SK-N-SH (cell line): ENCODE measurements around the gene BABAM2. TPM values are rescaled to one million over a fixed set of nuclear protein-coding genes. Genes with fewer than 3 reads are reported as not detected.

Source experiments
- CTCF ChIA-PET: fragments of 300-600, 350-600 bp; formaldehyde crosslinking; extraction: SDS; loops from one replicate; lab custom pipeline; 2021; lab: Yijun Ruan, JAX
- POLR2A ChIA-PET: fragments of 350-600 bp; sonication (Branson Sonifier 250); formaldehyde crosslinking; extraction: SDS; loops from one replicate; lab custom pipeline; 2020; ENCODE audit warnings: antibody characterized with exemption, inconsistent platforms; lab: Yijun Ruan, JAX
- DNase-seq: peaks from one replicate; pipeline ENCODE4 v3.0.0; 2012
- H2AFZ ChIP-seq: fragments of 200-600 bp; sonication (generic); 2 replicates; pipeline ENCODE4 v1.8.1; 2016; ENCODE audit warnings: antibody characterized with exemption, mild to moderate bottlenecking, low read depth
- H3F3A ChIP-seq: fragments of 200-600 bp; sonication (generic); replicated peaks from 2 replicates; pipeline ENCODE3; 2016; ENCODE audit warnings: antibody characterized with exemption, mild to moderate bottlenecking; ENCODE audit not compliant: insufficient read depth
- H3K27ac ChIP-seq, 2 experiments: fragments of 200-500 bp in 1 of 2; fragments of 200-600 bp in 1 of 2; sonication (Bioruptor generic) in 1 of 2; sonication (generic), shearing (Covaris generic) in 1 of 2; 2 replicates each; pipeline versions ENCODE4 v1.5.1 to v1.6.1; 2014 to 2016; ENCODE audit warnings: low read depth in 2 of 2, inconsistent platforms in 1 of 2, low read length in 1 of 2, mild to moderate bottlenecking in 1 of 2, mixed read lengths in 1 of 2
- H3K27me3 ChIP-seq: fragments of 200-600 bp; sonication (generic), shearing (Covaris generic); 2 replicates; pipeline ENCODE4 v1.6.1; 2016; ENCODE audit warnings: mixed run types; ENCODE audit not compliant: insufficient read depth
- H3K36me3 ChIP-seq, 2 experiments: fragments of 200-500 bp in 1 of 2; fragments of 200-600 bp in 1 of 2; sonication (Bioruptor generic) in 1 of 2; sonication (generic) in 1 of 2; replicated peaks in 1 of 2; 2 replicates each; pipeline versions ENCODE3 to v1.5.1; 2014 to 2016; ENCODE audit warnings: low read length in 1 of 2, mild to moderate bottlenecking in 1 of 2; ENCODE audit not compliant: insufficient read depth in 2 of 2, control insufficient read depth in 1 of 2
- H3K4me1 ChIP-seq, 2 experiments: fragments of 200-500 bp in 1 of 2; fragments of 200-600 bp in 1 of 2; sonication (Bioruptor generic) in 1 of 2; sonication (generic), shearing (Covaris generic) in 1 of 2; 2 replicates each; pipeline versions ENCODE4 v1.5.1 to v1.6.1; 2014 to 2016; ENCODE audit warnings: low read depth in 1 of 2, low read length in 1 of 2, mixed run types in 1 of 2; ENCODE audit not compliant: insufficient read depth in 2 of 2, control insufficient read depth in 1 of 2
- H3K4me2 ChIP-seq: fragments of 200-600 bp; sonication (generic), shearing (Covaris generic); 2 replicates; pipeline ENCODE4 v1.6.1; 2017; ENCODE audit warnings: mixed run types
- H3K4me3 ChIP-seq, 2 experiments: fragments of 200-500 bp in 1 of 2; fragments of 200-600 bp in 1 of 2; sonication (Bioruptor generic) in 1 of 2; sonication (generic), shearing (Covaris generic) in 1 of 2; 2 replicates each; pipeline versions ENCODE4 v1.5.1 to v1.8.1; 2014 to 2016; ENCODE audit warnings: low read depth in 2 of 2, inconsistent platforms in 1 of 2, low read length in 1 of 2, mild to moderate bottlenecking in 1 of 2, mixed read lengths in 1 of 2, moderate library complexity in 1 of 2
- H3K79me2 ChIP-seq: fragments of 200-600 bp; sonication (generic); 2 replicates; pipeline ENCODE4 v1.8.1; 2017; ENCODE audit warnings: mild to moderate bottlenecking; ENCODE audit not compliant: insufficient read depth
- H3K9ac ChIP-seq: fragments of 200-600 bp; sonication (generic); 2 replicates; pipeline ENCODE4 v1.6.1; 2017; ENCODE audit warnings: mixed run types
- H3K9me2 ChIP-seq: fragments of 200-600 bp; sonication (generic); 2 replicates; pipeline ENCODE4 v1.6.1; 2017; ENCODE audit warnings: mixed run types
- H3K9me3 ChIP-seq: fragments of 200-600 bp; sonication (generic); 2 replicates; pipeline ENCODE4 v1.6.1; 2017; ENCODE audit warnings: mixed run types, mild to moderate bottlenecking, moderate library complexity
- H4K20me1 ChIP-seq: fragments of 200-600 bp; sonication (generic); 2 replicates; pipeline ENCODE4 v1.6.1; 2017; ENCODE audit warnings: mild to moderate bottlenecking, mixed run types; ENCODE audit not compliant: insufficient read depth
- FOXM1 ChIP-seq: IDR thresholded peaks from 2 replicates; pipeline ENCODE4 v1.4.0; 2012; ENCODE audit warnings: low read depth, mild to moderate bottlenecking
- GABPA ChIP-seq: IDR thresholded peaks from 2 replicates; pipeline ENCODE4 v1.4.0; 2012; ENCODE audit warnings: low read depth, mild to moderate bottlenecking
- GATA2 ChIP-seq: sonication (generic); formaldehyde crosslinking; IDR thresholded peaks from 2 replicates; pipeline ENCODE4 v1.5.0; 2020; ENCODE audit warnings: mild to moderate bottlenecking, missing genetic modification reagents
- MEF2A ChIP-seq: IDR thresholded peaks from 2 replicates; pipeline ENCODE4 v1.4.0; 2012; ENCODE audit warnings: low read depth, borderline replicate concordance
- NFIC ChIP-seq: IDR thresholded peaks from 2 replicates; pipeline ENCODE4 v1.4.0; 2012; ENCODE audit warnings: borderline replicate concordance
- POLR2AphosphoS5 ChIP-seq: IDR thresholded peaks from 2 replicates; pipeline ENCODE4 v1.6.1; 2012; ENCODE audit warnings: low read depth, low read length
- RAD21 ChIP-seq: IDR thresholded peaks from 2 replicates; pipeline ENCODE4 v1.6.1; 2012; ENCODE audit warnings: mild to moderate bottlenecking, low read length
- RXRA ChIP-seq: IDR thresholded peaks from 2 replicates; pipeline ENCODE4 v1.4.0; 2012; ENCODE audit warnings: low read depth, mild to moderate bottlenecking, borderline replicate concordance
- SMC3 ChIP-seq: IDR thresholded peaks from 2 replicates; pipeline ENCODE4 v1.6.1; 2012; ENCODE audit warnings: low read depth, low read length, improper control_type of control experiment
- TCF12 ChIP-seq: IDR thresholded peaks from 2 replicates; pipeline ENCODE4 v1.4.0; 2012
- TEAD4 ChIP-seq: IDR thresholded peaks from 2 replicates; pipeline ENCODE4 v1.4.0; 2012; ENCODE audit warnings: mild to moderate bottlenecking, borderline replicate concordance; ENCODE audit not compliant: insufficient read depth
- USF1 ChIP-seq: IDR thresholded peaks from 2 replicates; pipeline ENCODE4 v1.4.0; 2012; ENCODE audit warnings: low read depth, borderline replicate concordance
- ZBTB33 ChIP-seq: IDR thresholded peaks from 2 replicates; pipeline ENCODE4 v1.4.0; 2012; ENCODE audit warnings: low read depth, borderline replicate concordance
- WGBS: methylation state at CpG from one replicate; pipeline ENCODE4 v1.1.6; 2017; ENCODE audit warnings: low lambda C conversion rate; 5-methylcytosine and 5-hydroxymethylcytosine counted together
- polyA plus RNA-seq, 3 experiments: library from polyadenylated mRNA; depleted of rRNA; stranded (reverse); fragments of >200 nt; gene quantifications; 2 replicates each; pipeline ENCODE4 v1.2.3, GENCODE V29; 2012
- TF ChIP-seq, protein P1 (sequence below): fragments of 200-600 bp; sonication (generic); IDR thresholded peaks from 2 replicates; pipeline ENCODE4 v1.6.1; 2017; ENCODE audit warnings: antibody characterized with exemption, mild to moderate bottlenecking, moderate library complexity
- TF ChIP-seq, protein P2 (sequence below): IDR thresholded peaks from 2 replicates; pipeline ENCODE4; 2012

The BABAM2 gene
- polyA plus RNA-seq, 1 of the 3 experiments (the other 2 are of a cell fraction), result 34.0 TPM

- TF ChIP-seq POLR2AphosphoS5, result no peak
- TF ChIP-seq NFIC, result no peak
Measured at GRCh38 chr2:27890924-27891672, 569 bp downstream of the BABAM2 start (continued).

DNA sequence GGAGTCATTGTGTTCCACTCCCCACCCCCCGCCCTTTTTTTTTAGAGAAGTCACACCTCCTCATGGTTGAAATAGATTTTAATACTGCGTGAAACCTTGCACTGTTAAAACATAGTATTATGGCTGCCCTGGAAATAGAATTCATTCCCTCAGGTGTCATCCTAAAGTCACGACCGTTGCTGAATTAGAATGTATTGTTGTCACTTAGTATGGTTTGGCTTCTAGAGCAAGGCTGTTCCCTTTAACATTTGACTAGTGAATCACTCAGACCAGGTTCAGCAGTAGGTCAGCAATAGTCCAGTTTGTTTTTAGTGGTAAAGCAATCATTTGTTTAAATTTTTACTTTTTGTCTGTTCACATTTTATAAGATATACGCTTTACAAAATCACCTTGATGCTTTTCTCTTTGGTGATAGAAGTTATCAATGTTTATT is 1.2 kb downstream of the BABAM2 start:
- ChIA-PET CTCF (interaction anchor here (1.2 to 1.8 kb wide), 3 partner anchors 188 to 505 kb away, joined by 3 to 5 read pairs (median 5); no protein-coding TSS in a partner anchor), POLR2A (interaction anchor here (1.5 to 2.0 kb wide), 2 partner anchors 188 to 499 kb away, joined by 4 to 13 read pairs; no protein-coding TSS in a partner anchor)

DNA sequence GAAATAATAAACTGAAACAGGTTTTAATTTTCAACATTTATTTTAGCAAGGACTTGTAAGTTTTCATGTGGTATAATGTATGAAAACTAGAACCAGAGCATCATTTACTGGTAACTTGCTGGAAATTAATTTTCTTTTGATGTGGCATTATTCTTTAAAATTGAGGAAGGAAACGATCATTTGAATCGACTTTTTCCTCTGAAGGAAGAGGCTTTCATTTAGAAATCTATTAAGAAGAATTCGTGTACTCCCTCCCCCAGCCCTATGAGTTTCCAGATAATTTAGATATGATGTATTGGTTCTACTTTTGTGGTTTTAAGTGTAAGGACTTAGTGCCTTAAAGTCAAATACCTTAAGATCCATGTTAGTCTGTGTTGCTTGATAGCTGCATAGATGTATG is 2.5 kb downstream of the BABAM2 start:
- 89% methylated on average over 3 of the region's 3 CpGs for WGBS
- no peak overlapping the region for H3K4me2 ChIP-seq
- H3K9me2 ChIP-seq, result no peaks in the 10 kb centered on the region
- ChIA-PET CTCF (interaction anchor here (1.3 kb wide), 1 partner anchor 12 kb away, joined by 5 read pairs; no protein-coding TSS in a partner anchor), POLR2A (no interaction called here)
- no peak overlapping the region for H2AFZ ChIP-seq
- H3K36me3 ChIP-seq, result peaks cover 3 to 32% of the 10 kb centered on the region in 2 experiments
- H3F3A ChIP-seq, result peaks cover 18% of the 10 kb centered on the region
- no peak overlapping the region for H3K9ac ChIP-seq
- H3K27me3 ChIP-seq, result no peaks in the 10 kb centered on the region
- DNase-seq, result no peak
- no peak overlapping the region for H3K27ac ChIP-seq
- H4K20me1 ChIP-seq, result no peaks in the 10 kb centered on the region
- peaks cover 3 to 15% of the 10 kb centered on the region in 2 experiments; a peak in 3 of 4 replicates for H3K4me1 ChIP-seq
- no peak overlapping the region for H3K4me3 ChIP-seq
- H3K9me3 ChIP-seq, result no peaks in the 10 kb centered on the region
- H3K79me2 ChIP-seq, result peaks cover 22% of the 10 kb centered on the region
- TF ChIP-seq SMC3 (no peak), FOXM1 (no peak), MEF2A (no peak), TEAD4 (no peak), RXRA (no peak), TCF12 (no peak), GATA2 (no peak), RAD21 (no peak)
- TF ChIP-seq, protein P1, sequence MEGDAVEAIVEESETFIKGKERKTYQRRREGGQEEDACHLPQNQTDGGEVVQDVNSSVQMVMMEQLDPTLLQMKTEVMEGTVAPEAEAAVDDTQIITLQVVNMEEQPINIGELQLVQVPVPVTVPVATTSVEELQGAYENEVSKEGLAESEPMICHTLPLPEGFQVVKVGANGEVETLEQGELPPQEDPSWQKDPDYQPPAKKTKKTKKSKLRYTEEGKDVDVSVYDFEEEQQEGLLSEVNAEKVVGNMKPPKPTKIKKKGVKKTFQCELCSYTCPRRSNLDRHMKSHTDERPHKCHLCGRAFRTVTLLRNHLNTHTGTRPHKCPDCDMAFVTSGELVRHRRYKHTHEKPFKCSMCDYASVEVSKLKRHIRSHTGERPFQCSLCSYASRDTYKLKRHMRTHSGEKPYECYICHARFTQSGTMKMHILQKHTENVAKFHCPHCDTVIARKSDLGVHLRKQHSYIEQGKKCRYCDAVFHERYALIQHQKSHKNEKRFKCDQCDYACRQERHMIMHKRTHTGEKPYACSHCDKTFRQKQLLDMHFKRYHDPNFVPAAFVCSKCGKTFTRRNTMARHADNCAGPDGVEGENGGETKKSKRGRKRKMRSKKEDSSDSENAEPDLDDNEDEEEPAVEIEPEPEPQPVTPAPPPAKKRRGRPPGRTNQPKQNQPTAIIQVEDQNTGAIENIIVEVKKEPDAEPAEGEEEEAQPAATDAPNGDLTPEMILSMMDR, result no peak
- TF ChIP-seq, protein P2, sequence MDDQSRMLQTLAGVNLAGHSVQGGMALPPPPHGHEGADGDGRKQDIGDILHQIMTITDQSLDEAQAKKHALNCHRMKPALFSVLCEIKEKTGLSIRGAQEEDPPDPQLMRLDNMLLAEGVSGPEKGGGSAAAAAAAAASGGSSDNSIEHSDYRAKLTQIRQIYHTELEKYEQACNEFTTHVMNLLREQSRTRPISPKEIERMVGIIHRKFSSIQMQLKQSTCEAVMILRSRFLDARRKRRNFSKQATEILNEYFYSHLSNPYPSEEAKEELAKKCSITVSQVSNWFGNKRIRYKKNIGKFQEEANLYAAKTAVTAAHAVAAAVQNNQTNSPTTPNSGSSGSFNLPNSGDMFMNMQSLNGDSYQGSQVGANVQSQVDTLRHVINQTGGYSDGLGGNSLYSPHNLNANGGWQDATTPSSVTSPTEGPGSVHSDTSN, result no peak

More for the DNA sequence above, 1.2 kb downstream of the BABAM2 start:
- H3K4me2 ChIP-seq, result peak overlapping the region; percentile 93
- H3K27ac ChIP-seq, result peak overlapping the region in 1 of 2 experiments; percentile 93; a peak in 1 of 4 replicates
- peaks cover 26% of the 10 kb centered on the region for H3F3A ChIP-seq
- no peak for TF ChIP-seq ZBTB33
- no peak for TF ChIP-seq GABPA
- peak; percentile 23; the same call in 1 of the 2 replicates for TF ChIP-seq RXRA
- no peak for TF ChIP-seq POLR2AphosphoS5
- no peak for TF ChIP-seq USF1
- no peak for TF ChIP-seq MEF2A
- H3K36me3 ChIP-seq, result peaks cover 0 to 20% of the 10 kb centered on the region in 2 experiments
- H3K9ac ChIP-seq, result no peak overlapping the region
- peaks cover 4 to 15% of the 10 kb centered on the region in 2 experiments; a peak in 3 of 4 replicates for H3K4me1 ChIP-seq
- peaks cover 22% of the 10 kb centered on the region for H3K79me2 ChIP-seq
- H3K4me3 ChIP-seq, result peak overlapping the region; percentile 78 to 100; a peak in 3 of 4 replicates
- H4K20me1 ChIP-seq, result no peaks in the 10 kb centered on the region
- WGBS, result 81% methylated on average over 5 of the region's 5 CpGs
- no peaks in the 10 kb centered on the region for H3K9me3 ChIP-seq
- H2AFZ ChIP-seq, result no peak overlapping the region
- DNase-seq, result no peak
- H3K9me2 ChIP-seq, result no peaks in the 10 kb centered on the region
- no peaks in the 10 kb centered on the region for H3K27me3 ChIP-seq
